GM19099 (cell line): ENCODE data around the gene PADI4.

Experiments
- POLR2A ChIP-seq: IDR thresholded peaks from 3 replicates; pipeline ENCODE4 v1.6.1; 2011; ENCODE audit warnings: low read depth; ENCODE audit not compliant: insufficient read length; ENCODE audit errors: extremely low read depth

PADI4 gene

GRCh38 chr1:17405898-17406759 lies 98.1 kb downstream of the PADI4 start:
- TF ChIP-seq POLR2A = no peak

GRCh38 chr1:17409391-17409811 lies 101.4 kb downstream of the PADI4 start:
- TF ChIP-seq POLR2A = no peak

DNA sequence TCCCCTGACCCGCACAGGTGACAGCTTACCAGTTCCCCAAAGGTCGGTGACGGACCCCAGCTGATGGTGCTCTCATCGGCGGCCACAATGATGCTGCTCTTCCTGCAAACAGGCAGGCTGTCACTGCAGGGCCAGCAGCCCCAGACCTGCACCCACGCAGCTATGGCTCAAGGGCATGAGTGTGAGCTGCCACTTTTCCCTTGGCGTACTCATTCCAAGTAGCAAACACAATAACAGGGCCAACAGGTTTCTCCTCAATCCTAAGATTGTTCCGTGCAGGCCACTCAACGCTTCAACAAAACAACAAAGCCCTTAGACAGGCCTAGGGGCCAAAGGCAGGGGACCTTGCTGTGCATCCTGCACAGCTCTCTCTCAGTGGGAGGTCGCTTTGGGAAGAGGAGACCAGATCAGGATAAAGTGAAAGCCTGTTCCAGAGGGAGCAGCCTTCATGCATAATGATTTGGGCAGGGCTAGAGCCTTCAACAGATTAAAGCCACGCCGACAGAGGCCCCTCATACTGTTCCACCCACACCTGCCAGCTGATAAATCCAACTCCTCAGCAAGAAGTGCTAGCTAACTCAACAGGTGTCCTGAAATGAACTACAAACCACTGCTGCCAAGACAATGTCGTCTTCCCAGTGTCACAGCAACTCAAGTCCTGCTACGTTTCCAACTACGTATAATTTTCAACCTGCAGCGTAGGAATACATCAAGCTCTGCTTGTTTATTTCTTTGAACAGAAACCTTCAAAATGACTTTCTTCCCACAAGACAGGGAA lies 104.3 kb downstream of the PADI4 start:
- no peak for TF ChIP-seq POLR2A
